Osteocyte (in vitro differentiated cells): Measurements from ENCODE around the gene RAMP1. TPM values are rescaled to one million over a fixed set of nuclear protein-coding genes. Genes with fewer than 3 reads are reported as not detected.

Experiments used
- DNase-seq: peaks from one replicate; pipeline ENCODE4 v3.0.0; 2021; ENCODE audit warnings: mixed read lengths; ENCODE audit not compliant: unreplicated experiment; ENCODE audit errors: extremely low spot score
- H3K27ac Mint-ChIP-seq: one replicate; pipeline ENCODE4 v1.8.0; 2021; ENCODE audit warnings: mild to moderate bottlenecking, mixed read lengths; ENCODE audit not compliant: unreplicated experiment
- H3K27me3 Mint-ChIP-seq: one replicate; pipeline ENCODE4 v1.8.0; 2021; ENCODE audit warnings: mixed read lengths; ENCODE audit not compliant: unreplicated experiment
- H3K36me3 Mint-ChIP-seq: one replicate; pipeline ENCODE4 v1.8.0; 2021; ENCODE audit warnings: mixed read lengths; ENCODE audit not compliant: unreplicated experiment
- H3K4me1 Mint-ChIP-seq: one replicate; pipeline ENCODE4 v1.8.0; 2021; ENCODE audit warnings: mixed read lengths; ENCODE audit not compliant: unreplicated experiment
- H3K4me3 Mint-ChIP-seq: one replicate; pipeline ENCODE4 v1.8.0; 2021; ENCODE audit warnings: mild to moderate bottlenecking, moderate library complexity, mixed read lengths; ENCODE audit not compliant: unreplicated experiment
- H3K9me3 Mint-ChIP-seq: one replicate; pipeline ENCODE4 v1.8.0; 2021; ENCODE audit warnings: mixed read lengths; ENCODE audit not compliant: unreplicated experiment
- CTCF ChIP-seq: fragments of 200-600 bp; sonication (generic); IDR thresholded peaks from 2 replicates; pipeline ENCODE4 v1.5.0; 2021; ENCODE audit warnings: antibody characterized with exemption, mild to moderate bottlenecking, moderate library complexity
- total RNA-seq: library from RNA; stranded (reverse); gene quantifications from 2 replicates; pipeline ENCODE4 v1.2.1, GENCODE V29; 2021

The RAMP1 gene
- total RNA-seq, 1 donor from 2014 or later = 93.4 TPM

DNA sequence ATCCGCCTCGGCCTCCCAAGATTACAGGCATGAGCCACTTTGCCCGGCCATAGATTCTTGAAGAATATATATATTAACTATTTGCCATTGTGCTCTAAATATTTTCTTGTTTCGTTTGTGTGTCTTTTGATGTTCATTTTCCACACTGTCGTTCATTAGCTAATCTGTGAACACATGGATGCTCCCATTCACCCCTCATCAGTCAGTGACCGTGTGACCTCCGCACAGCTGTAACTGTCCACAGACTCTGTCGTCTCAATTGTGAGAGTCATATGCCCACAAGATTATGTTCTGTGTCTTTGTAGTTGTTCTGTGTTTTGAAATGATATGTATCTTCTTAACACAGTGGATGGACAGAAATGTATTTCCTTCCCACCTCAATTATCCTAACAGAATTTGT, 29.6 kb downstream of the RAMP1 start:
- H3K27ac Mint-ChIP-seq = peak overlapping the region; percentile 92

DNA sequence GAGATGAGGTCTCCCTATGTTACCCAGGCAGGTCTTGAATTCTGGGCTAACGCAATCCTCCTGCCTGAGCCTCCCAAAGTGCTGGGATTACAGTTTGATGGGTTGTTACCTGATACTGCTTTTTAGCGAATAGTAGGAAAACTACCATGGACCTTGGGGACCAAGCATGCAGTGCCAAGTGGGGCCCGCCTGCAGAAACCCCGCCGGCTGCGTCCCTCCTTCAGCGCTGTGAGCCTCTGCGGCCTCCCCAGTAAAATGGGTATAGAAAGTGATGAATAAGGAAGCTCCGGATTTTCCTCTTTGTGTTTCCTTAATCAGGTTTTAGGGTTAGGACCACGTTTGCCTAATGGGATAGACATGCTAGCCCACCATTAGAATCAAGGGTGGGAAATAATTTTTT, 30.4 kb downstream of the RAMP1 start:
- no peak for TF ChIP-seq CTCF
- H3K9me3 Mint-ChIP-seq = peaks cover 3% of the 10 kb centered on the region
- DNase-seq = no peak

More for the DNA sequence above, 29.6 kb downstream of the RAMP1 start:
- no peak for TF ChIP-seq CTCF
- no peak for DNase-seq
- H3K4me3 Mint-ChIP-seq = no peak overlapping the region
- peaks cover 2% of the 10 kb centered on the region for H3K36me3 Mint-ChIP-seq
- H3K27me3 Mint-ChIP-seq = no peaks in the 10 kb centered on the region
- peaks cover 3% of the 10 kb centered on the region for H3K9me3 Mint-ChIP-seq
- peaks cover 80% of the 10 kb centered on the region for H3K4me1 Mint-ChIP-seq

DNA sequence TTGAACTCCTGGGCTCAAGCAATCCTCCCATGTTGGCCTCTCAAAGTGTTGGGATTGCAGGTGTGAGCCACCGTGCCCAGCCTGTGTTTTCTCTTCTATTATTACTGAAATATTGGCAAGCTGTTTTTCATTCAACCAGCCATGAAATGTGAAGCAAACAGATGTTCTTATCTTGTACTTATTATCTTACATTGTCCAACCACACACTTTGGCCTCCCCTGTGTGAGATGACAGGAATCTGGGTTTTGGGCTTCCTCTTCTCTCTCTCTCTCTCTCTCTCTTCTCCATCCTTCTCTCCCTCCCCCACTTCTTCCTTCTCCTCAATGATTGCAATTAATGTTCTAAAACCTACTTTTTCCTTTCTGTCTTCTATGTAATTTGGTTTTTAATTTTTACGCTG, 33.1 kb downstream of the RAMP1 start:
- Mint-ChIP-seq H3K4me1 (peaks cover 74% of the 10 kb centered on the region), H3K27ac (peak overlapping the region; percentile 61), H3K27me3 (no peaks in the 10 kb centered on the region), H3K9me3 (peaks cover 3% of the 10 kb centered on the region), H3K36me3 (peaks cover 2% of the 10 kb centered on the region), H3K4me3 (no peak overlapping the region)
- TF ChIP-seq CTCF = no peak
- DNase-seq = no peak

More for the DNA sequence above, 30.4 kb downstream of the RAMP1 start:
- H3K36me3 Mint-ChIP-seq = peaks cover 2% of the 10 kb centered on the region
- H3K4me3 Mint-ChIP-seq = no peak overlapping the region
- peak overlapping the region; percentile 92 for H3K27ac Mint-ChIP-seq
- no peaks in the 10 kb centered on the region for H3K27me3 Mint-ChIP-seq
- peaks cover 76% of the 10 kb centered on the region for H3K4me1 Mint-ChIP-seq

GRCh38 chr2:237892984-237893595, 33.7 kb downstream of the RAMP1 start:
- Mint-ChIP-seq H3K27me3 (no peaks in the 10 kb centered on the region), H3K27ac (peak overlapping the region; percentile 61), H3K9me3 (peaks cover 3% of the 10 kb centered on the region), H3K4me3 (no peak overlapping the region), H3K4me1 (peaks cover 74% of the 10 kb centered on the region), H3K36me3 (peaks cover 2% of the 10 kb centered on the region)
- TF ChIP-seq CTCF = no peak
- DNase-seq = no peak

DNA sequence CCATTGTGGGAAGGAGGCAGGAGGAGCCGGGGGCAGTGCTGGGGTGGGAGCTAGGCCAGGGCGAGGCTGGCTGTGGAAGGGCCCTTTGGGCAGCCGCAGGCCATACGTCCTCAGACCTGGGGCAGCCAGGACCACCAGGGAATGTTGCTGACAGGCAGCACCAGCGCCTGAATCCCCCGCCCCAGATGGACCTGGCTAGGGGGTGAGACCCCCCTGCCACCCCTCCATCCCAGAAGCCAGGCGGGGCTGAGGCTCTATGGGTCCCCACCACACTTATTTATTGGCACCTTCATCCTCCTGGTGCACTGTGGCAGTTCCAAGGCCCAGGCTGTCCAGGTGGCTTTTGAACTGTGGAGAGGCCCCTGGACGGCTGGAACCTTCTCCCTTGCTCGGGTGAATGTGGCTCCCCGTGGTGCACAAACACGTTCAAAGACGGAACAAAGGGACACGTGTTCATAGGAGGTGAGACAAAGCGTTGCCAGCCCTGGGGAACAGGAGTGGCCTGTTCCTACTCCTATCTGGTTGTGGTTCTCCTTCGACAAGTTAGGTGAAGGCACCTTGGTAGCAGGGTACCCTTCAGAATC, 35.1 kb downstream of the RAMP1 start:
- H3K4me1 Mint-ChIP-seq = peaks cover 74% of the 10 kb centered on the region
- H3K27ac Mint-ChIP-seq = no peak overlapping the region
- H3K27me3 Mint-ChIP-seq = no peaks in the 10 kb centered on the region
- peaks cover 3% of the 10 kb centered on the region for H3K9me3 Mint-ChIP-seq
- H3K36me3 Mint-ChIP-seq = peaks cover 2% of the 10 kb centered on the region
- no peak for TF ChIP-seq CTCF
- H3K4me3 Mint-ChIP-seq = no peak overlapping the region
- DNase-seq = no peak
